SK-N-SH (cell line): ENCODE data around the gene PRR33. TPM values are rescaled to one million over a fixed set of nuclear protein-coding genes. Genes with fewer than 3 reads are reported as not detected.

Experiments
- CTCF ChIA-PET: fragments of 300-600, 350-600 bp; formaldehyde crosslinking; extraction: SDS; loops from one replicate; lab custom pipeline; 2021; lab: Yijun Ruan, JAX
- POLR2A ChIA-PET: fragments of 350-600 bp; sonication (Branson Sonifier 250); formaldehyde crosslinking; extraction: SDS; loops from one replicate; lab custom pipeline; 2020; ENCODE audit warnings: antibody characterized with exemption, inconsistent platforms; lab: Yijun Ruan, JAX
- DNase-seq: peaks from one replicate; pipeline ENCODE4 v3.0.0; 2012
- H2AFZ ChIP-seq: fragments of 200-600 bp; sonication (generic); 2 replicates; pipeline ENCODE4 v1.8.1; 2016; ENCODE audit warnings: antibody characterized with exemption, mild to moderate bottlenecking, low read depth
- H3F3A ChIP-seq: fragments of 200-600 bp; sonication (generic); replicated peaks from 2 replicates; pipeline ENCODE3; 2016; ENCODE audit warnings: antibody characterized with exemption, mild to moderate bottlenecking; ENCODE audit not compliant: insufficient read depth
- H3K27ac ChIP-seq, 2 experiments: fragments of 200-500 bp in 1 of 2; fragments of 200-600 bp in 1 of 2; sonication (Bioruptor generic) in 1 of 2; sonication (generic), shearing (Covaris generic) in 1 of 2; 2 replicates each; pipeline versions ENCODE4 v1.5.1 to v1.6.1; 2014 to 2016; ENCODE audit warnings: low read depth in 2 of 2, inconsistent platforms in 1 of 2, low read length in 1 of 2, mild to moderate bottlenecking in 1 of 2, mixed read lengths in 1 of 2
- H3K27me3 ChIP-seq: fragments of 200-600 bp; sonication (generic), shearing (Covaris generic); 2 replicates; pipeline ENCODE4 v1.6.1; 2016; ENCODE audit warnings: mixed run types; ENCODE audit not compliant: insufficient read depth
- H3K36me3 ChIP-seq, 2 experiments: fragments of 200-500 bp in 1 of 2; fragments of 200-600 bp in 1 of 2; sonication (Bioruptor generic) in 1 of 2; sonication (generic) in 1 of 2; replicated peaks in 1 of 2; 2 replicates each; pipeline versions ENCODE3 to v1.5.1; 2014 to 2016; ENCODE audit warnings: low read length in 1 of 2, mild to moderate bottlenecking in 1 of 2; ENCODE audit not compliant: insufficient read depth in 2 of 2, control insufficient read depth in 1 of 2
- H3K4me1 ChIP-seq, 2 experiments: fragments of 200-500 bp in 1 of 2; fragments of 200-600 bp in 1 of 2; sonication (Bioruptor generic) in 1 of 2; sonication (generic), shearing (Covaris generic) in 1 of 2; 2 replicates each; pipeline versions ENCODE4 v1.5.1 to v1.6.1; 2014 to 2016; ENCODE audit warnings: low read depth in 1 of 2, low read length in 1 of 2, mixed run types in 1 of 2; ENCODE audit not compliant: insufficient read depth in 2 of 2, control insufficient read depth in 1 of 2
- H3K4me2 ChIP-seq: fragments of 200-600 bp; sonication (generic), shearing (Covaris generic); 2 replicates; pipeline ENCODE4 v1.6.1; 2017; ENCODE audit warnings: mixed run types
- H3K4me3 ChIP-seq, 2 experiments: fragments of 200-500 bp in 1 of 2; fragments of 200-600 bp in 1 of 2; sonication (Bioruptor generic) in 1 of 2; sonication (generic), shearing (Covaris generic) in 1 of 2; 2 replicates each; pipeline versions ENCODE4 v1.5.1 to v1.8.1; 2014 to 2016; ENCODE audit warnings: low read depth in 2 of 2, inconsistent platforms in 1 of 2, low read length in 1 of 2, mild to moderate bottlenecking in 1 of 2, mixed read lengths in 1 of 2, moderate library complexity in 1 of 2
- H3K79me2 ChIP-seq: fragments of 200-600 bp; sonication (generic); 2 replicates; pipeline ENCODE4 v1.8.1; 2017; ENCODE audit warnings: mild to moderate bottlenecking; ENCODE audit not compliant: insufficient read depth
- H3K9ac ChIP-seq: fragments of 200-600 bp; sonication (generic); 2 replicates; pipeline ENCODE4 v1.6.1; 2017; ENCODE audit warnings: mixed run types
- H3K9me2 ChIP-seq: fragments of 200-600 bp; sonication (generic); 2 replicates; pipeline ENCODE4 v1.6.1; 2017; ENCODE audit warnings: mixed run types
- H3K9me3 ChIP-seq: fragments of 200-600 bp; sonication (generic); 2 replicates; pipeline ENCODE4 v1.6.1; 2017; ENCODE audit warnings: mixed run types, mild to moderate bottlenecking, moderate library complexity
- H4K20me1 ChIP-seq: fragments of 200-600 bp; sonication (generic); 2 replicates; pipeline ENCODE4 v1.6.1; 2017; ENCODE audit warnings: mild to moderate bottlenecking, mixed run types; ENCODE audit not compliant: insufficient read depth
- CHD2 ChIP-seq: fragments of 150-350 bp; IDR thresholded peaks from 2 replicates; pipeline ENCODE4 v1.6.1; 2018; ENCODE audit warnings: low read length; ENCODE audit not compliant: partially characterized antibody
- EZH2phosphoT487 ChIP-seq: fragments of 200-600 bp; sonication (generic); IDR thresholded peaks from 2 replicates; pipeline ENCODE4 v1.6.1; 2017; ENCODE audit warnings: low read depth, mixed run types, mild to moderate bottlenecking, antibody characterized with exemption, moderate library complexity, borderline replicate concordance
- IRF3 ChIP-seq: fragments of 150-350 bp; IDR thresholded peaks from 2 replicates; pipeline ENCODE4 v1.6.1; 2016; ENCODE audit warnings: mild to moderate bottlenecking, low read depth, low read length
- JUND ChIP-seq: IDR thresholded peaks from 2 replicates; pipeline ENCODE4 v1.4.0; 2012
- MAX ChIP-seq: IDR thresholded peaks from 2 replicates; pipeline ENCODE4 v1.4.0; 2012; ENCODE audit warnings: low read depth
- MXI1 ChIP-seq: IDR thresholded peaks from 2 replicates; pipeline ENCODE4 v1.6.1; 2012; ENCODE audit warnings: mild to moderate bottlenecking, low read depth, low read length, improper control_type of control experiment
- POLR2AphosphoS5 ChIP-seq: IDR thresholded peaks from 2 replicates; pipeline ENCODE4 v1.6.1; 2012; ENCODE audit warnings: low read depth, low read length
- RFX5 ChIP-seq: IDR thresholded peaks from 2 replicates; pipeline ENCODE4 v1.6.1; 2012; ENCODE audit warnings: mild to moderate bottlenecking, improper control_type of control experiment, low read length
- RXRA ChIP-seq: IDR thresholded peaks from 2 replicates; pipeline ENCODE4 v1.4.0; 2012; ENCODE audit warnings: low read depth, mild to moderate bottlenecking, borderline replicate concordance
- TEAD4 ChIP-seq: IDR thresholded peaks from 2 replicates; pipeline ENCODE4 v1.4.0; 2012; ENCODE audit warnings: mild to moderate bottlenecking, borderline replicate concordance; ENCODE audit not compliant: insufficient read depth
- WGBS: methylation state at CpG from one replicate; pipeline ENCODE4 v1.1.6; 2017; ENCODE audit warnings: low lambda C conversion rate; 5-methylcytosine and 5-hydroxymethylcytosine counted together
- polyA plus RNA-seq, 3 experiments: library from polyadenylated mRNA; depleted of rRNA; stranded (reverse); fragments of >200 nt; gene quantifications; 2 replicates each; pipeline ENCODE4 v1.2.3, GENCODE V29; 2012

The PRR33 gene
- polyA plus RNA-seq, 1 of the 3 experiments (the other 2 are of a cell fraction) = not detected

GRCh38 chr11:1921574-1922141, 30.0 kb upstream of the PRR33 start:
- no peak overlapping the region for H2AFZ ChIP-seq
- H3K27ac ChIP-seq = no peak overlapping the region; a peak in 1 of 4 replicates
- no peak overlapping the region for H3K4me2 ChIP-seq
- ChIA-PET CTCF (interaction anchor here (0.8 to 5.1 kb wide), 13 partner anchors 14 to 270 kb away, joined by 3 to 40 read pairs (median 4); partner anchors contain the start of genes PRR33 and TNNI2), POLR2A (interaction anchor here (1.1 kb wide), 1 partner anchor 39 kb away, joined by 3 read pairs; no protein-coding TSS in a partner anchor)
- no peak for TF ChIP-seq EZH2phosphoT487
- peak; percentile 53; the same call in 1 of the 2 replicates for TF ChIP-seq MXI1
- no peak overlapping the region for H3K9ac ChIP-seq
- no peak overlapping the region for H3K4me3 ChIP-seq
- DNase-seq = peak; percentile 72
- H3K4me1 ChIP-seq = peaks cover 0 to 21% of the 10 kb centered on the region in 2 experiments; a peak in 1 of 4 replicates
- H3K9me2 ChIP-seq = no peaks in the 10 kb centered on the region
- H3K36me3 ChIP-seq = no peaks in the 10 kb centered on the region
- no peaks in the 10 kb centered on the region for H3K9me3 ChIP-seq
- H4K20me1 ChIP-seq = no peaks in the 10 kb centered on the region
- H3K27me3 ChIP-seq = no peaks in the 10 kb centered on the region
- 35% methylated on average over 9 of the region's 18 CpGs for WGBS
- H3K79me2 ChIP-seq = no peaks in the 10 kb centered on the region
- no peaks in the 10 kb centered on the region for H3F3A ChIP-seq

- peak; percentile 46 for DNase-seq
- H3K4me3 ChIP-seq = no peak overlapping the region
- no peaks in the 10 kb centered on the region for H3K27me3 ChIP-seq
- POLR2A ChIA-PET = interaction anchor here (1.1 kb wide), 1 partner anchor 39 kb away, joined by 3 read pairs; no protein-coding TSS in a partner anchor
- no peak overlapping the region; a peak in 1 of 4 replicates for H3K27ac ChIP-seq
- H3K79me2 ChIP-seq = no peaks in the 10 kb centered on the region
- H2AFZ ChIP-seq = no peak overlapping the region
- H3K36me3 ChIP-seq = no peaks in the 10 kb centered on the region
- CTCF ChIA-PET = interaction anchor here (0.9 to 5.1 kb wide), 10 partner anchors 13 to 268 kb away, joined by 3 to 40 read pairs (median 7); partner anchors contain the start of genes PRR33 and TNNI2
- no peak overlapping the region for H3K9ac ChIP-seq
- 79% methylated on average over 13 of the region's 21 CpGs for WGBS
- H4K20me1 ChIP-seq = no peaks in the 10 kb centered on the region
- H3K9me3 ChIP-seq = no peaks in the 10 kb centered on the region
- H3K4me1 ChIP-seq = peaks cover 0 to 21% of the 10 kb centered on the region in 2 experiments; a peak in 1 of 4 replicates
- no peaks in the 10 kb centered on the region for H3K9me2 ChIP-seq
- H3F3A ChIP-seq = no peaks in the 10 kb centered on the region
- TF ChIP-seq CHD2 (no peak), RFX5 (no peak), MAX (no peak), IRF3 (no peak), POLR2AphosphoS5 (no peak), RXRA (no peak), TEAD4 (no peak), JUND (no peak)
- H3K4me2 ChIP-seq = no peak overlapping the region
Observed at GRCh38 chr11:1920909-1921573, 29.3 kb upstream of the PRR33 start.
